Measurements from ENCODE around the gene KCNJ18.
"Not testable (repeated sequence)": the region's sequence is repeated elsewhere in the genome, so short reads cannot be mapped to it uniquely, and the experiment has no call there.

Gene KCNJ18

DNA sequence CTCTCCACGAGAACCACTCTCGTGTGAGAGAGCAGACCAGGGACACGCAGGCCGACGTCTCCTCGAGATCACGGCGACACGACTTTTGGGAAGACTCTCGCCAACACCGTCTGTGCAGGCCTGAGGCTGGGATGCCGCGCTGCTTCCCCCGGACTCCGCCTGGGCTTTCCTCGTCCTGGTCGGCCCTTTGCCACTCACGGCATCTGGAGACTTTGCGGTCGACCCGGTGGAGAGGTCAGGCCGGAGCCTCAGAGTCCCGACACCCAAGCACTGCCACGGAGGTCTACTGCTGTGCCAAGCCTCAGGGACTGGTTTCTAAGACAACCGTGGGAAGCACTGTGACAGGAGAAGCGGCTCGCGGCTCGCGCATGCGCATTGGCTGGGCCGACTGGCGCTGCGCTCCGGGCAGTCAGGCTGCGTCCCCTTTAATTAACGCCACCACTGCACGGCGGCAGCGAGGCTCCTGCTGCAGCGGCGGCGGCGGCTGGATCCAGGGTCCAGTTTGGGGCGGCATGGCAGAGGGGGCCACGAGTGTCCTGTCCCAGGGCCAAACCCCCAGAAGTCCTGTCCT, 9.1 kb upstream of the KCNJ18 start:
- H3K4me1 ChIP-seq (ENCODE audit: control insufficient read depth, insufficient read depth, low read length); H3K36me3 ChIP-seq (ENCODE audit: control insufficient read depth in 2 of 2, insufficient read depth in 1 of 2, low read length in 2 of 2); H3K27ac ChIP-seq (ENCODE audit: extremely low read depth, low read depth, low read length); CTCF ChIA-PET; H3K4me3 ChIP-seq (ENCODE audit: low read depth, low read length); H3K9me3 ChIP-seq (ENCODE audit: control insufficient read depth, insufficient read depth, low read depth, low read length); POLR2A ChIA-PET: not testable (repeated sequence)

DNA sequence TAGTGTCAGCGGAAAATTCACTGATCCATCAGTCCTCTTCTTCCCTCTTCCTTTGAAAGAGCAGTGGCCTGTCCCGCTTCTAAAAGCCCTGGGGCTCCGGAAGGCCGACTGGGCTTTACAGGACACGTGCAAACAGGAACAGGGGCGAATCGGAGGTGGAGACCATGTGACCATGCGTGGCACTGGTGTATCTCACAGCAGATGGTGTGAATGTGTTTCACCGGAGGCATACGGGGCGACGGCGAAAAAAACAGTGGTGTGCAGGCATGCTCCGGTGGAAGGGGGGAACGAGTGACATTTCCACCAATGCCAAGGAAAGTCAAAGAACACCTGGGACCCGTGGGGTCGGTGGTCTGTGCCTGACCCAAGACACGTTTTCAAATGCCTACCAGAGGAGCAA, 8.4 kb upstream of the KCNJ18 start:
- POLR2A ChIA-PET; H3K4me3 ChIP-seq (ENCODE audit: low read depth, low read length); H3K27ac ChIP-seq (ENCODE audit: extremely low read depth, low read depth, low read length); H3K9me3 ChIP-seq (ENCODE audit: control insufficient read depth, insufficient read depth, low read depth, low read length); H3K4me1 ChIP-seq (ENCODE audit: control insufficient read depth, insufficient read depth, low read length); CTCF ChIA-PET; H3K36me3 ChIP-seq (ENCODE audit: control insufficient read depth in 2 of 2, insufficient read depth in 1 of 2, low read length in 2 of 2): not testable (repeated sequence)

GRCh38 chr17:21684384-21684783, 7.9 kb upstream of the KCNJ18 start:
- H3K4me3 ChIP-seq (ENCODE audit: low read depth, low read length); POLR2A ChIA-PET; CTCF ChIA-PET: not testable (repeated sequence)

DNA sequence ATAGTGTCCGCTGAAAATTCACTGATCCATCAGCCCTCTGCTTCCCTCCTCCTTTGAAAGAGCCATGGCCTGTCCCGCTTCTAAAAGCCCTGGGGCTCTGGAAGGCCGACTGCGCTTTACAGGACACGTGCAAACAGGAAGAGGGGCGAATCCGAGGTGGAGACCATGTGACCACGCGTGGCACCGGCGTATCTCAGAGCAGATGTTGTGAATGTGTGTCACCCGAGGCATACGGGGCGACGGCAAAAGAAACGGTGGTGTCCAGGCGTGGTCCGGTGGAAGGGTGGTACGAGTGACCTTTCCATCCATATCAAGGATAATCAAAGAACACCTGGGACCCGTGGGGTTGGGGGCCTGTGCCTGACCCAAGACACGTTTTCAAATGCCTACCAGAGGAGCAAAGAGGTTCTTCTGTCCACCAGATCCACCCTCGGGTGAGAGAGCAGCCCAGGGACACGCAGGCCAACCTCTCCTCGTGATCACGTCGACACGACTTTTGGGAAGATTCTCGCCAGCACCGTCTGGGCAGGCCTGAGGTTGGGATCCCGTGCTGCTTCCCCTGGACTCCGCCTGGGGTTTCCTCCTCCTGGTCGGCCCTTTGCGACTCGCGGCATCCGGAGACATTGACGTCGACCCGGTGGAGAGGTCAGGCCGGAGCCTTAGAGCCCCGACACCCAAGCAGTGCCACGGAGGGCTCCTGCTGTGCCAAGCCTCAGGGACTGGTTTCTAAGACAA, 7.1 kb upstream of the KCNJ18 start:
- H3K9me3 ChIP-seq (ENCODE audit: control insufficient read depth, insufficient read depth, low read depth, low read length); POLR2A ChIA-PET; H3K4me1 ChIP-seq (ENCODE audit: control insufficient read depth, insufficient read depth, low read length); H3K4me3 ChIP-seq (ENCODE audit: low read depth, low read length); H3K36me3 ChIP-seq (ENCODE audit: control insufficient read depth in 2 of 2, insufficient read depth in 1 of 2, low read length in 2 of 2); CTCF ChIA-PET; H3K27ac ChIP-seq (ENCODE audit: extremely low read depth, low read depth, low read length): not testable (repeated sequence)

More at GRCh38 chr17:21684384-21684783, 7.9 kb upstream of the KCNJ18 start:
- not testable (repeated sequence) for H3K36me3 ChIP-seq (ENCODE audit: control insufficient read depth in 2 of 2, insufficient read depth in 1 of 2, low read length in 2 of 2); H3K9me3 ChIP-seq (ENCODE audit: control insufficient read depth, insufficient read depth, low read depth, low read length); H3K4me1 ChIP-seq (ENCODE audit: control insufficient read depth, insufficient read depth, low read length); H3K27ac ChIP-seq (ENCODE audit: extremely low read depth, low read depth, low read length)

DNA sequence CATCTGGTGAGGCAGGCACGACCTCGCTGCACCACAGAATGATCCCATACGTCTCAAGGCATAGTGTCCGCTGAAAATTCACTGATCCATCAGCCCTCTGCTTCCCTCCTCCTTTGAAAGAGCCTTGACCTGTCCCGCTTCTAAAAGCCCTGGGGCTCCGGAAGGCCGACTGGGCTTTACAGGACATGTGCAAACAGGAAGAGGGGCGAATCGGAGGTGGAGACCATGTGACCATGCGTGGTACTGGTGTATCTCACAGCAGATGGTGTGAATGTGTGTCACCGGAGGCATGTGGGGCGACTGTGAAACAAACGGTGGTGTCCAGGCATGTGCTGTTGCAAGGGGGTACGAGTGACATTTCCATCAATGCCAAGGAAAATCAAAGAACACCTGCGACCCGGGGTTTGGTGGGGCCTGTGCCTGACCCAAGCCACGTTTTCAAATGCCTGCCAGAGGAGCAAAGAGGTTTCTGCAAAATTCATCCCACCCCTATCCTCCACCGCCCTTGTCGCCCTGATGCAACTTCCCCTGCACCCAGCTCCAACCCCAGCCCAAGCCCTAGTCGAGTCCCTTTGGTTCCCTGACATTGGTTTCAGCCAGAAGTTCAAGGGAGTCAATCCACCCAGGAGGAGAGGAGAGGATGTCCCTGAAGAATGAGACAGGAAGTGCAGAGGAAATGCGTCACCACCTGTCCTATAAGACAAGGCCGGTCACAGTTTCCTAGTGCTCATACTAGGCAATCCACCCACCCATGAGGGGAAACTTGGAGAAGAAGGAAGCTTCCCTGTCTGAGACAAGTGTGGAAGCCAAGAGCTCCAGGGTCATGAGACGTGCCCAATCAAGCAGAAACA, 5.9 kb upstream of the KCNJ18 start:
- Histone ChIP-seq H3K4me3 (ENCODE audit: low read depth, low read length) (no peak overlapping the region), H3K4me1 (ENCODE audit: control insufficient read depth, insufficient read depth, low read length) (no peaks in the 10 kb centered on the region), H3K9me3 (ENCODE audit: control insufficient read depth, insufficient read depth, low read depth, low read length) (no peaks in the 10 kb centered on the region), H3K36me3 (ENCODE audit: control insufficient read depth in 2 of 2, insufficient read depth in 1 of 2, low read length in 2 of 2) (no peaks in the 10 kb centered on the region), H3K27ac (ENCODE audit: extremely low read depth, low read depth, low read length) (no peak overlapping the region)
- ChIA-PET POLR2A (no interaction called here), CTCF (no interaction called here)
- TF ChIP-seq ZSCAN5A (tag by site-specific recombination; IDR thresholded peaks at IDR 0.05) (no peak), ZNF514 (tag by site-specific recombination; IDR thresholded peaks at IDR 0.05) (no peak), ZNF677 (tag by site-specific recombination; IDR thresholded peaks at IDR 0.05) (no peak), ZBTB20 (tag by site-specific recombination; IDR thresholded peaks at IDR 0.05) (no peak), ZNF37A (tag by site-specific recombination; IDR thresholded peaks at IDR 0.05) (no peak), INSM2 (tag by site-specific recombination; IDR thresholded peaks at IDR 0.05) (no peak), SP7 (tag by site-specific recombination; IDR thresholded peaks at IDR 0.05) (no peak), KLF1 (tag by site-specific recombination; IDR thresholded peaks at IDR 0.05) (no peak), ZNF639 (tag by site-specific recombination; IDR thresholded peaks at IDR 0.05) (no peak)

Data from HEK293 (cell line).